Keratinocyte (primary cell): ENCODE data around the gene CCDC28A. TPM values are rescaled to one million over a fixed set of nuclear protein-coding genes. Genes with fewer than 3 reads are reported as not detected.

Source experiments
- DNase-seq: peaks from one replicate; pipeline ENCODE4 v3.0.0-alpha.2; 2011; ENCODE audit warnings: low read depth, missing footprints, low spot score
- FAIRE-seq: peaks from 2 replicates; lab custom pipeline; 2011; peaks lifted over from hg19 to GRCh38; lab: Jason Lieb, UNC
- H2AFZ ChIP-seq: 2 replicates; pipeline ENCODE4 v1.6.0; 2012; ENCODE audit warnings: low read length, control low read depth, inconsistent platforms; ENCODE audit not compliant: control insufficient read depth
- H3K27ac ChIP-seq: 2 replicates; pipeline ENCODE4 v1.5.1; 2011; ENCODE audit warnings: low read length; ENCODE audit not compliant: control insufficient read depth, insufficient read depth
- H3K27me3 ChIP-seq: 3 replicates; pipeline ENCODE4 v1.6.0; 2011; ENCODE audit warnings: low read length; ENCODE audit not compliant: control insufficient read depth, insufficient read depth; ENCODE audit errors: extremely low read depth
- H3K36me3 ChIP-seq, 2 experiments: 2 replicates in 1 of 2; 3 replicates in 1 of 2; pipeline ENCODE4 v1.5.1; 2011; ENCODE audit warnings: low read length in 2 of 2, mild to moderate bottlenecking in 1 of 2; ENCODE audit not compliant: control insufficient read depth in 2 of 2, insufficient read depth in 2 of 2; ENCODE audit errors: extremely low read depth in 1 of 2
- H3K4me1 ChIP-seq: 3 replicates; pipeline ENCODE4 v1.5.1; 2011; ENCODE audit warnings: low read length; ENCODE audit not compliant: control insufficient read depth, insufficient read depth; ENCODE audit errors: extremely low read depth
- H3K4me2 ChIP-seq: 3 replicates; pipeline ENCODE4 v1.6.0; 2011; ENCODE audit warnings: low read depth, low read length; ENCODE audit not compliant: control insufficient read depth, insufficient read depth; ENCODE audit errors: extremely low read depth
- H3K4me3 ChIP-seq, 3 experiments: fragments of 200-600 bp in 1 of 3; sonication (generic) in 1 of 3; 2 replicates in 2 of 3; 3 replicates in 1 of 3; pipeline ENCODE4 v1.5.1; 2011 to 2016; ENCODE audit warnings: low read length in 3 of 3, mild to moderate bottlenecking in 3 of 3, control low read depth in 2 of 3, inconsistent platforms in 1 of 3, low read depth in 1 of 3, mixed read lengths in 1 of 3, mixed run types in 1 of 3, moderate library complexity in 1 of 3; ENCODE audit not compliant: control insufficient read depth in 2 of 3, insufficient read depth in 2 of 3; ENCODE audit errors: extremely low read depth in 1 of 3
- H3K79me2 ChIP-seq: 2 replicates; pipeline ENCODE4 v1.6.0; 2012; ENCODE audit warnings: low read length; ENCODE audit not compliant: control insufficient read depth, insufficient read depth
- H3K9ac ChIP-seq: 3 replicates; pipeline ENCODE4 v1.6.0; 2011; ENCODE audit warnings: low read length; ENCODE audit not compliant: control insufficient read depth, insufficient read depth; ENCODE audit errors: extremely low read depth
- H3K9me1 ChIP-seq: 3 replicates; pipeline ENCODE4 v1.6.0; 2011; ENCODE audit warnings: low read length; ENCODE audit not compliant: control insufficient read depth, insufficient read depth; ENCODE audit errors: extremely low read depth
- H3K9me3 ChIP-seq: 2 replicates; pipeline ENCODE4 v1.5.1; 2012; ENCODE audit warnings: low read depth, low read length; ENCODE audit not compliant: control insufficient read depth
- H4K20me1 ChIP-seq: 3 replicates; pipeline ENCODE4 v1.6.0; 2011; ENCODE audit warnings: low read length; ENCODE audit not compliant: control insufficient read depth, insufficient read depth; ENCODE audit errors: extremely low read depth
- EZH2 ChIP-seq: IDR thresholded peaks from one replicate; pipeline ENCODE4 v1.6.1; 2012; ENCODE audit warnings: inconsistent platforms, mild to moderate bottlenecking, low read length, moderate library complexity
- dilution Hi-C: fragments of 300-500 bp; cut with MboI; formaldehyde crosslinking; loops from one replicate; pipeline ENCODE4 v1.7.0; 2020; ENCODE audit warnings: low sequenced_read_pairs; ENCODE audit not compliant: extremely low pct_ligation_motif_present
- polyA plus RNA-seq, 5 experiments: library from polyadenylated mRNA; depleted of rRNA in 3 of 5; stranded (reverse) in 3 of 5; stranded (forward) in 1 of 5; unstranded in 1 of 5; fragments of >200 nt; gene quantifications; 1 replicate in 1 of 5; 2 replicates in 3 of 5; 3 replicates in 1 of 5; pipeline versions ENCODE4 v1.2.1 to v1.2.3, GENCODE V29; 2011 to 2012; ENCODE audit warnings: missing spikeins in 2 of 5, low read depth in 1 of 5, low replicate concordance in 1 of 5
- TF ChIP-seq, protein P1 (sequence below), 3 experiments: IDR thresholded peaks in 1 of 3; conservative IDR thresholded peaks in 1 of 3; optimal IDR thresholded peaks in 1 of 3; 2 replicates in 2 of 3; 3 replicates in 1 of 3; pipeline versions ENCODE3 to v1.5.1; 2011; ENCODE audit warnings: low read length in 3 of 3, mild to moderate bottlenecking in 3 of 3, moderate library complexity in 2 of 3, control low read depth in 1 of 3, inconsistent platforms in 1 of 3; ENCODE audit not compliant: insufficient read depth in 2 of 3; ENCODE audit errors: extremely low read depth in 1 of 3

CCDC28A gene
- polyA plus RNA-seq, 1 donor (not counting 4 experiments of a cell fraction or from before 2014, with no cell fraction given) = 8.9 TPM

GRCh38 chr6:138752017-138752416 lies 21.6 kb upstream of the CCDC28A start:
- H3K9me1 ChIP-seq = no peaks in the 10 kb centered on the region
- TF ChIP-seq, protein P1, sequence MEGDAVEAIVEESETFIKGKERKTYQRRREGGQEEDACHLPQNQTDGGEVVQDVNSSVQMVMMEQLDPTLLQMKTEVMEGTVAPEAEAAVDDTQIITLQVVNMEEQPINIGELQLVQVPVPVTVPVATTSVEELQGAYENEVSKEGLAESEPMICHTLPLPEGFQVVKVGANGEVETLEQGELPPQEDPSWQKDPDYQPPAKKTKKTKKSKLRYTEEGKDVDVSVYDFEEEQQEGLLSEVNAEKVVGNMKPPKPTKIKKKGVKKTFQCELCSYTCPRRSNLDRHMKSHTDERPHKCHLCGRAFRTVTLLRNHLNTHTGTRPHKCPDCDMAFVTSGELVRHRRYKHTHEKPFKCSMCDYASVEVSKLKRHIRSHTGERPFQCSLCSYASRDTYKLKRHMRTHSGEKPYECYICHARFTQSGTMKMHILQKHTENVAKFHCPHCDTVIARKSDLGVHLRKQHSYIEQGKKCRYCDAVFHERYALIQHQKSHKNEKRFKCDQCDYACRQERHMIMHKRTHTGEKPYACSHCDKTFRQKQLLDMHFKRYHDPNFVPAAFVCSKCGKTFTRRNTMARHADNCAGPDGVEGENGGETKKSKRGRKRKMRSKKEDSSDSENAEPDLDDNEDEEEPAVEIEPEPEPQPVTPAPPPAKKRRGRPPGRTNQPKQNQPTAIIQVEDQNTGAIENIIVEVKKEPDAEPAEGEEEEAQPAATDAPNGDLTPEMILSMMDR (optimal IDR thresholded peaks at IDR 0.05 in 1 of 3, IDR thresholded peaks at IDR 0.05 in 1 of 3, conservative IDR thresholded peaks at IDR 0.05 in 1 of 3; ENCODE audit: extremely low read depth in 1 of 3, insufficient read depth in 2 of 3, low read length in 3 of 3) = no peak
- no peak for TF ChIP-seq EZH2
- no peak for FAIRE-seq

DNA sequence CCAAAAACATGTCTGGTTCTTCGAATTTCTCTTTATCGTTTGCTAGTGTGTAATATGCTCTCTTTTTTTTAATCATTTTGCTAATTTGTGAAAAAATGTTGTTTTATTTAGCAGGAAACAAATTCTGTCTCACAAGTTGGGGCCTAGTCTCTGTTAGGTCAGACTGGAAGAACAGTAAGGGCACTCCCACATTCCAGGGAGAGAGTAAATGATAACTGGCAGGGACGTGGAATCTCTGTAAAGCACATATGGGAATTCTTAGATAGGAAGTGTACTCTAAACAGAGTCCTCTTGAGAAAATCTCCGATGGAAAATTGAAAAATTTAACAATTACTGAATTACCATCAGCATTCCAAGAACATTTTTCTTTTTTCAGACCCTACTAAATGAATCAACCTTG lies 16.4 kb upstream of the CCDC28A start:
- Histone ChIP-seq H4K20me1 (no peaks in the 10 kb centered on the region), H3K9ac (no peak overlapping the region), H3K9me1 (no peaks in the 10 kb centered on the region), H3K4me3 (no peak overlapping the region), H3K9me3 (no peaks in the 10 kb centered on the region), H3K79me2 (no peaks in the 10 kb centered on the region), H3K27me3 (no peaks in the 10 kb centered on the region), H2AFZ (peak overlapping the region; percentile 27), H3K4me2 (no peak overlapping the region), H3K4me1 (peaks cover 4% of the 10 kb centered on the region), H3K36me3 (no peaks in the 10 kb centered on the region), H3K27ac (no peak overlapping the region)
- no peak for TF ChIP-seq EZH2
- TF ChIP-seq, protein P1 (optimal IDR thresholded peaks at IDR 0.05 in 1 of 3, IDR thresholded peaks at IDR 0.05 in 1 of 3, conservative IDR thresholded peaks at IDR 0.05 in 1 of 3; ENCODE audit: extremely low read depth in 1 of 3, insufficient read depth in 2 of 3, low read length in 3 of 3) = no peak
- dilution Hi-C loops = no loop called here
- peak; percentile 64 for FAIRE-seq
- peak; percentile 4 for DNase-seq

More at GRCh38 chr6:138752017-138752416, 21.6 kb upstream of the CCDC28A start:
- dilution Hi-C loops = no loop called here
- H3K79me2 ChIP-seq = no peaks in the 10 kb centered on the region
- no peak overlapping the region for H3K4me2 ChIP-seq
- H3K27me3 ChIP-seq = no peaks in the 10 kb centered on the region
- no peak for DNase-seq
- no peak overlapping the region for H2AFZ ChIP-seq
- no peak overlapping the region for H3K4me3 ChIP-seq
- H3K9ac ChIP-seq = no peak overlapping the region
- H3K36me3 ChIP-seq = no peaks in the 10 kb centered on the region
- H3K27ac ChIP-seq = no peak overlapping the region
- H3K9me3 ChIP-seq = no peaks in the 10 kb centered on the region
- H4K20me1 ChIP-seq = no peaks in the 10 kb centered on the region
- peaks cover under 1% of the 10 kb centered on the region for H3K4me1 ChIP-seq
